ENCODE results near the gene GNG12. TPM values are rescaled to one million over a fixed set of nuclear protein-coding genes. Genes with fewer than 3 reads are reported as not detected.

GNG12 gene
- total and polyA plus RNA-seq, 10 donors, result 15.2 to 102 (median 76.2) TPM

- WGBS, 5 donors, result 92 to 99% (median 96%) methylated on average over 2 of the region's 2 CpGs
- Histone ChIP-seq H3K9me3 (no peaks in the 10 kb centered on the region), H3K4me1 (peaks cover 4 to 49% (median 24%) of the 10 kb centered on the region in 6 donors), H3K27ac (peak overlapping the region in 7 of 8 donors; percentile 63 to 80 (median 73)), H3K27me3 (replicated peaks in 1 of 7) (no peaks in the 10 kb centered on the region), H3K36me3 (no peaks in the 10 kb centered on the region), H3K4me3 (no peak overlapping the region)
- TF ChIP-seq CTCF (IDR thresholded peaks at IDR 0.05 in 8 of 11, conservative IDR thresholded peaks at IDR 0.05 in 3 of 11) (no peak), POLR2AphosphoS5 (IDR thresholded peaks at IDR 0.05) (no peak), POLR2A (IDR thresholded peaks at IDR 0.05) (no peak)
- no peak for DNase-seq
- intact Hi-C loops (cut with DNase I; ENCODE audit: low total_unique reads), result no loop called here
Measured at GRCh38 chr1:67787746-67788145, 45.5 kb downstream of the GNG12 start.

GRCh38 chr1:67785847-67786753 lies 47.2 kb downstream of the GNG12 start:
- Histone ChIP-seq H3K4me1 (peaks cover 0 to 32% (median 14%) of the 10 kb centered on the region in 6 donors), H3K36me3 (no peaks in the 10 kb centered on the region), H3K27me3 (replicated peaks in 1 of 7) (no peaks in the 10 kb centered on the region), H3K9me3 (no peaks in the 10 kb centered on the region), H3K4me3 (no peak overlapping the region), H3K27ac (peak overlapping the region; percentile 20 to 79 (median 62))
- intact Hi-C loops (cut with DNase I; ENCODE audit: low total_unique reads), result no loop called here
- no peak for DNase-seq
- TF ChIP-seq CTCF (IDR thresholded peaks at IDR 0.05 in 8 of 11, conservative IDR thresholded peaks at IDR 0.05 in 3 of 11) (no peak), POLR2AphosphoS5 (IDR thresholded peaks at IDR 0.05) (no peak), POLR2A (IDR thresholded peaks at IDR 0.05) (no peak)
- whole genome bisulfite sequencing, 5 donors, result 67 to 80% (median 78%) methylated on average over 4 of the region's 4 CpGs

GRCh38 chr1:67784545-67785186 lies 48.6 kb downstream of the GNG12 start:
- H3K27me3 ChIP-seq (replicated peaks in 1 of 7), result no peaks in the 10 kb centered on the region
- H3K9me3 ChIP-seq, result no peaks in the 10 kb centered on the region
- TF ChIP-seq POLR2A (IDR thresholded peaks at IDR 0.05) (no peak), CTCF (IDR thresholded peaks at IDR 0.05 in 8 of 11, conservative IDR thresholded peaks at IDR 0.05 in 3 of 11) (no peak), POLR2AphosphoS5 (IDR thresholded peaks at IDR 0.05) (no peak)
- peaks cover 0 to 18% (median 11%) of the 10 kb centered on the region in 6 donors for H3K4me1 ChIP-seq
- H3K4me3 ChIP-seq, result no peak overlapping the region
- intact Hi-C loops (cut with DNase I; ENCODE audit: low total_unique reads), result no loop called here
- no peaks in the 10 kb centered on the region for H3K36me3 ChIP-seq
- H3K27ac ChIP-seq, result peak overlapping the region in 7 of 8 donors; percentile 20 to 79 (median 65)
- no peak for DNase-seq
- 84 to 91% (median 91%) methylated on average over 6 of the region's 6 CpGs for WGBS, 5 donors

- 79 to 94% (median 92%) methylated on average over 2 of the region's 2 CpGs for WGBS, 5 donors
- peaks cover 0 to 9% (median 0%) of the 10 kb centered on the region in 6 donors for H3K36me3 ChIP-seq
- TF ChIP-seq POLR2A (IDR thresholded peaks at IDR 0.05) (no peak), CTCF (IDR thresholded peaks at IDR 0.05 in 8 of 11, conservative IDR thresholded peaks at IDR 0.05 in 3 of 11) (no peak), POLR2AphosphoS5 (IDR thresholded peaks at IDR 0.05) (no peak)
- H3K4me1 ChIP-seq, result peaks cover 0 to 9% (median 2%) of the 10 kb centered on the region in 6 donors
- DNase-seq, result no peak
- no peak overlapping the region for H3K27ac ChIP-seq
- intact Hi-C loops (cut with DNase I; ENCODE audit: low total_unique reads), result no loop called here
- H3K27me3 ChIP-seq (replicated peaks in 1 of 7), result no peaks in the 10 kb centered on the region
- no peaks in the 10 kb centered on the region for H3K9me3 ChIP-seq
- no peak overlapping the region for H3K4me3 ChIP-seq
Measured at GRCh38 chr1:67780637-67781036, 52.6 kb downstream of the GNG12 start.
